Mammary epithelial cell (primary cell): Measurements from ENCODE around the gene SLC38A3.

Source experiments
- EZH2 ChIP-seq: IDR thresholded peaks from 2 replicates; pipeline ENCODE4 v1.6.1; 2012; ENCODE audit warnings: low read length, inconsistent platforms, borderline replicate concordance
- TF ChIP-seq, protein P1 (sequence below), 2 donors: IDR thresholded peaks in 1 of 2; conservative IDR thresholded peaks in 1 of 2; 2 replicates each; pipeline ENCODE4 v1.5.1; 2011 to 2012; ENCODE audit warnings: inconsistent platforms in 2 of 2, low read length in 2 of 2, mild to moderate bottlenecking in 2 of 2, control low read depth in 1 of 2, low read depth in 1 of 2; ENCODE audit not compliant: insufficient read depth in 1 of 2; ENCODE audit errors: extremely low read depth in 1 of 2

DNA sequence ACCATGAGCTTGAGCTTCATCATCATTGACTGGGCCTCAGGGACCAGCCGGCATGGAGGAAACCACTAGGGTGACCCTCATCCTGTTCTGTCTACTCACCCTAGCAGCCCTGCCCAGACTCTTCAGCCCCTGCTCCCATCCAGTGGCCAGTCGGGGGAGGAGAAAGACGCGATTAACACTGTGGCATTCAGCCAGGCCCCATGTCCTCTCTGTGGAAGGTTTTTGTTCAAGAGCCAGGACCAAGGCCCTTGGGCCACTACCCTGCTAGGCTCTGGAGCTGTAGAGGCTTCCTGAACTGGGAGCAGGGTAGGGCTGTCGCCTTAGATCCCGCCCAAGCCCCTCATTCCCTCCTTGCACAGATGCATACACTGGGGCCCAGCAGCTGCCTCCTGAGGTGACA is 15.0 kb downstream of the SLC38A3 start:
- TF ChIP-seq, protein P1, sequence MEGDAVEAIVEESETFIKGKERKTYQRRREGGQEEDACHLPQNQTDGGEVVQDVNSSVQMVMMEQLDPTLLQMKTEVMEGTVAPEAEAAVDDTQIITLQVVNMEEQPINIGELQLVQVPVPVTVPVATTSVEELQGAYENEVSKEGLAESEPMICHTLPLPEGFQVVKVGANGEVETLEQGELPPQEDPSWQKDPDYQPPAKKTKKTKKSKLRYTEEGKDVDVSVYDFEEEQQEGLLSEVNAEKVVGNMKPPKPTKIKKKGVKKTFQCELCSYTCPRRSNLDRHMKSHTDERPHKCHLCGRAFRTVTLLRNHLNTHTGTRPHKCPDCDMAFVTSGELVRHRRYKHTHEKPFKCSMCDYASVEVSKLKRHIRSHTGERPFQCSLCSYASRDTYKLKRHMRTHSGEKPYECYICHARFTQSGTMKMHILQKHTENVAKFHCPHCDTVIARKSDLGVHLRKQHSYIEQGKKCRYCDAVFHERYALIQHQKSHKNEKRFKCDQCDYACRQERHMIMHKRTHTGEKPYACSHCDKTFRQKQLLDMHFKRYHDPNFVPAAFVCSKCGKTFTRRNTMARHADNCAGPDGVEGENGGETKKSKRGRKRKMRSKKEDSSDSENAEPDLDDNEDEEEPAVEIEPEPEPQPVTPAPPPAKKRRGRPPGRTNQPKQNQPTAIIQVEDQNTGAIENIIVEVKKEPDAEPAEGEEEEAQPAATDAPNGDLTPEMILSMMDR (conservative IDR thresholded peaks at IDR 0.05 in 1 of 2, IDR thresholded peaks at IDR 0.05 in 1 of 2; ENCODE audit: extremely low read depth in 1 of 2, insufficient read depth in 1 of 2, low read depth in 1 of 2, low read length in 2 of 2), result no peak
- no peak for TF ChIP-seq EZH2
